H1 (cell line): ENCODE results near the gene DCTN2. TPM values are rescaled to one million over a fixed set of nuclear protein-coding genes. Genes with fewer than 3 reads are reported as not detected.

ENCODE experiments used
- BCL11A ChIP-seq, 2 experiments: IDR thresholded peaks; one replicate each; pipeline ENCODE4 v1.6.1; 2011; ENCODE audit warnings: low read depth in 2 of 2, low read length in 2 of 2, mild to moderate bottlenecking in 2 of 2
- CTCF ChIP-seq, 3 experiments: IDR thresholded peaks; 1 replicate in 2 of 3; 2 replicates in 1 of 3; pipeline versions ENCODE4 v1.5.1 to v1.6.1; 2011; ENCODE audit warnings: low read length in 3 of 3, mild to moderate bottlenecking in 3 of 3, inconsistent platforms in 2 of 3, low read depth in 1 of 3, moderate library complexity in 1 of 3; ENCODE audit not compliant: insufficient read depth in 1 of 3; ENCODE audit errors: control extremely low read depth in 1 of 3
- E2F6 ChIP-seq: IDR thresholded peaks from 2 replicates; pipeline ENCODE4 v1.6.1; 2012; ENCODE audit warnings: inconsistent platforms
- EZH2 ChIP-seq: fragments of 200-600 bp; sonication (generic); IDR thresholded peaks from 2 replicates; pipeline ENCODE4 v1.7.1; 2012; ENCODE audit warnings: low read depth, mild to moderate bottlenecking, moderate library complexity, low read length, inconsistent platforms; ENCODE audit not compliant: severe bottlenecking
- JUN ChIP-seq: IDR thresholded peaks from 2 replicates; pipeline ENCODE4 v1.6.1; 2011; ENCODE audit warnings: low read depth, mild to moderate bottlenecking, improper control_type of control experiment, low read length
- MAX ChIP-seq: IDR thresholded peaks from 2 replicates; pipeline ENCODE4 v1.6.1; 2012; ENCODE audit warnings: inconsistent platforms
- NANOG ChIP-seq: IDR thresholded peaks from 2 replicates; pipeline ENCODE4 v1.6.1; 2011; ENCODE audit warnings: low read length, low read depth, mild to moderate bottlenecking, inconsistent platforms; ENCODE audit not compliant: insufficient read depth, poor library complexity, severe bottlenecking
- POLR2A ChIP-seq, 2 experiments: IDR thresholded peaks; 1 replicate in 1 of 2; 2 replicates in 1 of 2; pipeline ENCODE4 v1.6.1; 2011; ENCODE audit warnings: low read depth in 2 of 2, low read length in 2 of 2, mild to moderate bottlenecking in 2 of 2; ENCODE audit errors: control extremely low read depth in 1 of 2
- POLR2AphosphoS5 ChIP-seq: IDR thresholded peaks from 2 replicates; pipeline ENCODE4 v1.6.1; 2011; ENCODE audit warnings: low read depth, low read length
- POU5F1 ChIP-seq: IDR thresholded peaks from 2 replicates; pipeline ENCODE4 v1.6.1; 2011; ENCODE audit warnings: low read depth, mild to moderate bottlenecking, low read length, moderate library complexity
- RAD21 ChIP-seq, 2 experiments: IDR thresholded peaks in 1 of 2; conservative IDR thresholded peaks in 1 of 2; 2 replicates each; pipeline ENCODE4 v1.6.1; 2011; ENCODE audit warnings: low read depth in 2 of 2, low read length in 2 of 2, improper control_type of control experiment in 1 of 2, inconsistent platforms in 1 of 2, mild to moderate bottlenecking in 1 of 2, moderate library complexity in 1 of 2
- RFX5 ChIP-seq: IDR thresholded peaks from 2 replicates; pipeline ENCODE4 v1.6.1; 2011; ENCODE audit warnings: low read depth, low read length, improper control_type of control experiment, borderline replicate concordance
- SIN3A ChIP-seq, 2 experiments: IDR thresholded peaks in 1 of 2; conservative IDR thresholded peaks in 1 of 2; 2 replicates each; pipeline ENCODE4 v1.6.1; 2011 to 2012; ENCODE audit warnings: low read length in 2 of 2, improper control_type of control experiment in 1 of 2, low read depth in 1 of 2, mild to moderate bottlenecking in 1 of 2
- SP2 ChIP-seq: IDR thresholded peaks from 2 replicates; pipeline ENCODE4 v1.6.1; 2012; ENCODE audit warnings: mild to moderate bottlenecking, low read length, inconsistent platforms
- SRF ChIP-seq: IDR thresholded peaks from 2 replicates; pipeline ENCODE4 v1.6.1; 2011; ENCODE audit warnings: mild to moderate bottlenecking, low read depth, low read length, moderate library complexity
- TAF1 ChIP-seq: IDR thresholded peaks from 2 replicates; pipeline ENCODE4 v1.6.1; 2011; ENCODE audit warnings: mild to moderate bottlenecking, low read depth, low read length
- TAF7 ChIP-seq: optimal IDR thresholded peaks from 2 replicates; pipeline ENCODE3; 2011; ENCODE audit warnings: low read depth, mild to moderate bottlenecking, inconsistent platforms, low read length, moderate library complexity, borderline replicate concordance
- TBP ChIP-seq: IDR thresholded peaks from 2 replicates; pipeline ENCODE4 v1.6.1; 2011; ENCODE audit warnings: low read depth, low read length, improper control_type of control experiment
- TEAD4 ChIP-seq: IDR thresholded peaks from 2 replicates; pipeline ENCODE4 v1.6.1; 2012; ENCODE audit warnings: low read depth, low read length, inconsistent platforms, mixed read lengths
- YY1 ChIP-seq: IDR thresholded peaks from 2 replicates; pipeline ENCODE4 v1.6.1; 2011; ENCODE audit warnings: low read depth, mild to moderate bottlenecking, low read length
- polyA plus RNA-seq, 7 experiments: library from polyadenylated mRNA; depleted of rRNA in 3 of 7; stranded (reverse) in 5 of 7; unstranded in 2 of 7; fragments of >200 nt in 5 of 7; fragments of 200-250 nt in 2 of 7; gene quantifications; 1 replicate in 5 of 7; 2 replicates in 1 of 7; 4 replicates in 1 of 7; pipeline versions ENCODE4 v1.2.1 to v1.2.3, GENCODE V29; 2011 to 2013; ENCODE audit warnings: missing spikeins in 2 of 7, mixed read lengths in 2 of 7
- total RNA-seq: library from RNA; stranded (reverse); fragmentation: NEBNext Ultra II Directional; extraction: Animal tissue kit (Norgen Biotek cat#: 25700); gene quantifications from 2 replicates; pipeline ENCODE4 v1.2.1, GENCODE V29; 2021

DCTN2 gene
- total and polyA plus RNA-seq, 2 of the 8 experiments (the other 6 are each of a cell fraction or from before 2014, with no cell fraction given) = 90.3 to 91.9 TPM

GRCh38 chr12:57549909-57550640 is 3.1 kb upstream of the DCTN2 start, which contains the start of gene KIF5A (continued):
- TF ChIP-seq POLR2A (IDR thresholded peaks at IDR 0.05; ENCODE audit: control extremely low read depth in 1 of 2, low read depth in 2 of 2, low read length in 2 of 2) (peak in 1 of 2 experiments; percentile 80; a peak in 2 of 3 replicates), TAF7 (peak; percentile 65), MAX (peak; percentile 10; the same call in 1 of the 2 replicates), NANOG (no peak), SRF (no peak), SP2 (no peak), BCL11A (IDR thresholded peaks at IDR 0.05; ENCODE audit: low read depth in 2 of 2, low read length in 2 of 2) (no peak), CTCF (IDR thresholded peaks at IDR 0.05; ENCODE audit: control extremely low read depth in 1 of 3, insufficient read depth in 1 of 3, low read depth in 1 of 3, low read length in 3 of 3) (no peak), RAD21 (IDR thresholded peaks at IDR 0.05 in 1 of 2, conservative IDR thresholded peaks at IDR 0.05 in 1 of 2; ENCODE audit: low read depth in 2 of 2, low read length in 2 of 2) (peak in 1 of 2 experiments; percentile 13; a peak in 1 of 4 replicates), TBP (peak; percentile 55; the same call in 1 of the 2 replicates), TAF1 (peak; percentile 87), SIN3A (conservative IDR thresholded peaks at IDR 0.05 in 1 of 2, IDR thresholded peaks at IDR 0.05 in 1 of 2; ENCODE audit: low read depth in 1 of 2, low read length in 2 of 2) (peak in 1 of 2 experiments; percentile 64; a peak in 2 of 4 replicates), POLR2AphosphoS5 (no peak), E2F6 (no peak), RFX5 (no peak), YY1 (no peak), POU5F1 (no peak), EZH2 (no peak), TEAD4 (no peak), JUN (no peak)
